ENCODE data around the gene DIP2C. TPM values are rescaled to one million over a fixed set of nuclear protein-coding genes. Genes with fewer than 3 reads are reported as not detected.
"Not testable (repeated sequence)": the region's sequence is repeated elsewhere in the genome, so short reads cannot be mapped to it uniquely, and the experiment has no call there.

The DIP2C gene
- total RNA-seq, 1 donor from 2014 or later = 3.6 TPM

- no peak for ATAC-seq
Observed at GRCh38 chr10:639751-640672, 49.5 kb downstream of the DIP2C start.

DNA sequence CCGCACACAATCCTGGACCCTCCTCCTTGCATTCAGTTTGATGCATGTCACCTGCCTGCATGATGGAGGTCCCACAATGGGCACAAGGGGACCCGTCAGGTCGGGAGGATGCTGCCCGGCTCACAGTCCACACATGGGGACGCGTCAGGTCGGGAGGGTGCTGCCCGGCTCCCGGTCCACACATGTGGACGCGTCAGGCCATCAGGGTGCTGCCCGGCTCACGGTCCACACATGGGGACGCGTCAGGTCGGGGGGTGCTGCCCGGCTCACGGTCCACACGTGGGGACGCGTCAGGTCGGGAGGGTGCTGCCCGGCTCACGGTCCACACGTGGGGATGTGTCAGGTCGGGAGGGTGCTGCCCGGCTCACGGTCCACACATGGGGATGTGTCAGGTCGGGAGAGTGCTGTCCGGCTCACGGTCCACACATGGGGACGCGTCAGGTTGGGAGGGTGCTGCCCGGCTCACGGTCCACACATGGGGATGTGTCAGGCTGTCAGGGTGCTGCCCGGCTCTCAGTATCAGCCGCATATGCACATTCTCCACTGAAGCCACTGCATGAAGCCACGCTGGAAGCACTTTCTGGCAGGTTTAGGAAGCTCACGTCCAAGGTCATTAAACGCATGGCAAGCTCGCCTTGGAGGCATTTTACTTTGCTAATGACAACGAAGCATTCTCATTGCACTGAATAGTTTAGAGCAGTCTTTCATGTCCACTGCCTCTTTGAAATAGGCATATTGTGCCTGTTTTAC, 50.3 kb downstream of the DIP2C start:
- no peak for ATAC-seq

- peak; percentile 24 for ATAC-seq
Observed at GRCh38 chr10:637771-638195, 51.7 kb downstream of the DIP2C start.

DNA sequence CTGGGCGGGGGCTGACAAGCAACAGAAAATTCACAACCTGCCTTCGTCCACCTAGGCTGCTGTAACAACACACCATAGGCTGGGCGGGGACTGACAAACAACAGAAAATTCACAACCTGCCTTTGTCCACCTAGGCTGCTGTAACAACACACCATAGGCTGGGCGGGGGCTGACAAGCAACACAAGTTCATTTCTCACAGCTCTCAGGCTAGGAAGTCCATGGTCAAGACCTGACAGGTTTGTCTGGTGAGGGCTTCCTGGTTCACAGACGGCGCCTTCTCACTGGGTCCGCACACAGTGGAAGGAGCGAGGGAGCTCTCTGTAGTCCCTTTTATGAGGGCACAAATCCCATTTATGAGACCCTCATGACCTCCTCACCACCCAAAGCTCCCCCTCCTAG, 52.2 kb downstream of the DIP2C start:
- ATAC-seq = peak; percentile 70

DNA sequence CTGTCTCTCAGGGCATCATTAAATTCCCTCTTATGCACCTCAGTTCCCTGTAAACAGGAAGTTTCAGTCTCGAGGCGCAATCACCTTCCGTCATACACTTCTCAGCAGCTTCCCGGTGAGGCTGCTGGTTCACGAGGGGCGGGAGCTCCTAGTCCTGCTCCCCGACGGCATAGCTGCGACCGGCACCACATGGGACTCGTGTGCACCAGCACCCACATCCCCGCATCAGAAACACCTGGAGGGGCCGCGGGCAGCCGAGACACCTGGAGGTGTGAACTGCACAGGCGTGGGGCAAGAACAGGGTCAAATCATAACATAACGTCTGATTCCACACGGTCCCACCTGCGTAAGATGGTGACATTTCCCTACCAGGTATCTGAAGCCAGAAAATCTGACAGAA, 52.7 kb downstream of the DIP2C start:
- no peak for ATAC-seq

GRCh38 chr10:636016-636730, 53.3 kb downstream of the DIP2C start:
- ATAC-seq = no peak

DNA sequence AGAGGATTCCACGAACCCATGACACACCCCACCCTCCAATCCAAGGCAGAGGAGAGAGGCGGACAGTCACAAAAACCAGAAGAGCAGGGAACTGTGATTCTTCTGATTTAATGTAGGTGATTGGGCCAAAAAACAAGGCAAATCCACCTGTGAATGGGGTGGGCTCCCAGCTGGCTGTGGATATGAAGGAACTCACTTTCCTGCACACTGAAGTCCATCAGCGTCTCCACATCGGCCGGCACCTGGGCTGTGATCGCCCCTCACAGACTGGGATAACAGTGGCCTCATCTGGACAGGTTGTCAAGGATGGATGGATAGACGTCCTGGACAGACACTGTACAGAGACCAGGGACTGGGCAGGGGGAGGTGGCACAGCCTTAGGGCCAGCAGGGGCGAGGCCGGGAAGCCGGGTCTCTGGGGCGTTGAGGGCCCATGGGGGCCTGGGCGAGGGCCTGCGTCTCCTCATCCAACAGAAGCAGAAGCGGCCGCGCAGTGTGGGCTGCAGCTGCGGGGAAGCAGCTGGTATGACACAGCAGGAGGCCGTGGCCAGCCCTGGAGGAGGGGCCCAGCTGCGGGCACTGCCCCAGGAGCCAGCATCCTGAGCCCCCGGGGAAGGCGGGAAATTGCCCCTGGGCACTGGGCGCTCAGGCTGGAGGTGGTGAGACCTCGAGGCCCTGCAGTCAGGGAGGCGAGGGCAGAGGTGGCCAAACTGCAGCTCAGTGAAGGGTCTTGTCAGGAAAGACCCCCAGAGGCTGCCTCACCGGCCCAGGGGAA, 54.2 kb downstream of the DIP2C start:
- no peak for ATAC-seq

- no peak for ATAC-seq
Observed at GRCh38 chr10:634256-634655, 55.2 kb downstream of the DIP2C start.

- no peak for ATAC-seq
Observed at GRCh38 chr10:633279-634245, 55.9 kb downstream of the DIP2C start.

- not testable (repeated sequence) for ATAC-seq
Observed at GRCh38 chr10:632807-633177, 56.7 kb downstream of the DIP2C start.

DNA sequence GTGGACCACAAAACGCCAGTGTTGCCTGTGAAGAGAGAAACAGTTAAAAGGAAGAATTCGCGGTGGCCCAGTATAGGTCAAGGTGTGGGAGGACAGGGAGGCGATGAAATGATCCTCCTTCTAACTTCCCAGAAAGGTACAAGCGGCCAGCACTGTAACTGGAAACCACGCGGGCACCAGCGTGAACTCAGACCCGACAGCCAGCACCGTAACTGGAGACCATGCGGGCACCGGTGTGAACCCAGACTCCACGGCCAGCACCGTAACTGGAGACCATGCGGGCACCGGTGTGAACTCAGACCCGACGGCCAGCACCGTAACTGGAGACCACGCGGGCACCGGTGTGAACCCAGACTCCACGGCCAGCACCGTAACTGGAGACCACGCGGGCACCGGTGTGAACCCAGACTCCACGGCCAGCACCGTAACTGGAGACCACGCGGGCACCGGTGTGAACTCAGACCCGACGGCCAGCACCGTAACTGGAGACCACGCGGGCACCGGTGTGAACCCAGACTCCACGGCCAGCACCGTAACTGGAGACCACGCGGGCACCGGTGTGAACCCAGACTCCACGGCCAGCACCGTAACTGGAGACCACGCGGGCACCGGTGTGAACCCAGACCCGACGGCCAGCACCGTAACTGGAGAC, 57.2 kb downstream of the DIP2C start:
- not testable (repeated sequence) for ATAC-seq

DNA sequence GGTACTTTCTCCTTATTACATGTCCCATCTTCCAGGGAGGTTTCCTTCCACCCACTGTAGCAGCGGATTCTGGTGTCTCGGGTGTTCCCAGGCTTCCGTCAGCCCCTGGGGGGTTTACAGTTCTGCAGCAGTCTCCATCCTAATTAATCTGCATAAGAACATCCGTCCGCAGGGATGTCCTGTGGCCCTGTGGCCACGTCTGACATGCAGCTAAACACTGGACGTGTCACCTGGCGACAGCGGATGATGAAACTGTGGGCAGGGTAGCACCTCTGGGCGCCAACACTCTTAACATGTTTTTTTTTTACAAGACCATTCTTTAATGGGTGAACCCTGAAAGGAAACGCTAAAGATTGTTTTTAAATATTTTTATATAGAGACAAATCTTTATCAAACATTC, 58.2 kb downstream of the DIP2C start:
- no peak for ATAC-seq

DNA sequence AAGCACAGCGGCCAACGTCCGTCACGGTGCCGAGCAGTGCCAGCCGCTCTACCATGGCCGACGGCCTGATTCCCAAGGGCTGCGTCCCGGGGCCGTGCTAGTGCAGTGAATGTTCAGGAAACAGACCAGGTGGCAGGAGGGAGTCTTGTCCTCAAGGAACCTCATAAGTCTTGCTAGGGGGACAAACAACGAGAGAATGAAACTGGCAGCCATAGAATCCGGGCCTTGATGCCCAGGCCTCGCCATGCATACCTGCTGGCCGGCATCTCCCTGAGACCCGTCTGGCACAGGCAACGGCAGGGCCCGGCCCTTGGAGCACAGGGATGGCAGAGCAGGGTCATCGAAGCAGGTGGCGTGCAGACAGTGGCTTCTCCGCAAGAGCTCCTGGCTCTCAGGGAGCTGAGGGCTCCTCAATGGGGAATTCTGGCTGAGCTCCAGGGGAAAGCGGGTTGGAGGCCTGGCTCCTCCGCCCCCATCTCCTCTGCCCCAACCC, 58.8 kb downstream of the DIP2C start:
- no peak for ATAC-seq

- no peak for ATAC-seq
Observed at GRCh38 chr10:629186-629998, 60.1 kb downstream of the DIP2C start.

- no peak for ATAC-seq
Observed at GRCh38 chr10:628386-629045, 61.0 kb downstream of the DIP2C start.

- ATAC-seq = no peak
Observed at GRCh38 chr10:627032-627992, 62.2 kb downstream of the DIP2C start.
